HCT116 (cell line): ENCODE data around the gene GABRR2. TPM values are rescaled to one million over a fixed set of nuclear protein-coding genes. Genes with fewer than 3 reads are reported as not detected.

Experiments used
- ATAC-seq: fragments of 200-7000 bp; cut with Tn5 transposase; 2 replicates; pipeline ENCODE4 v1.9.1; 2020; ENCODE audit warnings: mild to moderate bottlenecking, moderate library complexity
- BruUV-seq: library from RNA; stranded (reverse); fragments of 400-500 nt; replicated peaks from 2 replicates; lab custom pipeline; 2021; lab: Mats Ljungman, UMichigan
- CTCF ChIA-PET: fragments of 300-600 bp; sonication (Branson Sonifier 250); formaldehyde crosslinking; loops from one replicate; lab custom pipeline; 2021; ENCODE audit warnings: antibody characterized with exemption; lab: Charles Lee
- POLR2A ChIA-PET: fragments of 300-600, 350-600 bp; sonication (Branson Sonifier 250); formaldehyde crosslinking; loops from one replicate; lab custom pipeline; 2021; ENCODE audit warnings: antibody characterized with exemption; lab: Charles Lee
- RAD21 ChIA-PET, 2 experiments: fragments of 300-600 bp; sonication (Branson Sonifier 250); formaldehyde crosslinking; loops; one replicate each; lab custom pipeline; 2023; ENCODE audit warnings: low total read pairs in 2 of 2; ENCODE audit not compliant: uncharacterized antibody in 2 of 2, unreplicated experiment in 2 of 2, low non-redundant PET in 1 of 2; lab: Charles Lee
- DNase-seq: peaks from one replicate; pipeline ENCODE4 v3.0.0-alpha.2; 2010; ENCODE audit warnings: low read depth, low spot score
- H2AFZ ChIP-seq: fragments of 200-600 bp; shearing (Covaris generic), sonication (generic); 2 replicates; pipeline ENCODE4 v1.6.1; 2017; ENCODE audit warnings: low read depth, mixed run types, mixed read lengths, antibody characterized with exemption, low read length; ENCODE audit not compliant: poor library complexity, severe bottlenecking
- H3K27ac ChIP-seq: 2 replicates; pipeline ENCODE4 v1.5.1; 2012; ENCODE audit warnings: low read depth, low read length
- H3K27me3 ChIP-seq: fragments of 200-600 bp; sonication (generic); 2 replicates; pipeline ENCODE4 v1.6.1; 2016; ENCODE audit warnings: mixed run types, low read length, mixed read lengths; ENCODE audit not compliant: insufficient read depth
- H3K36me3 ChIP-seq, 2 experiments: fragments of 200-500 bp in 1 of 2; fragments of 200-600 bp in 1 of 2; sonication (Bioruptor generic) in 1 of 2; sonication (generic) in 1 of 2; 2 replicates each; pipeline versions ENCODE4 v1.5.1 to v1.6.1; 2014 to 2016; ENCODE audit warnings: low read length in 2 of 2, inconsistent platforms in 1 of 2, mixed read lengths in 1 of 2, mixed run types in 1 of 2; ENCODE audit not compliant: insufficient read depth in 2 of 2, control insufficient read depth in 1 of 2
- H3K4me1 ChIP-seq, 2 experiments: fragments of 200-600 bp in 1 of 2; sonication (generic) in 1 of 2; 2 replicates each; pipeline versions ENCODE4 v1.5.1 to v1.6.1; 2012 to 2017; ENCODE audit warnings: low read length in 2 of 2, inconsistent platforms in 1 of 2, mild to moderate bottlenecking in 1 of 2, mixed read lengths in 1 of 2, mixed run types in 1 of 2, moderate library complexity in 1 of 2; ENCODE audit not compliant: insufficient read depth in 2 of 2, control insufficient read depth in 1 of 2
- H3K4me2 ChIP-seq: fragments of 200-600 bp; sonication (generic); 2 replicates; pipeline ENCODE4 v1.6.1; 2017; ENCODE audit warnings: mixed run types, low read length, mixed read lengths
- H3K4me3 ChIP-seq, 2 experiments: fragments of 200-600 bp in 1 of 2; sonication (generic) in 1 of 2; replicated peaks in 1 of 2; 2 replicates each; pipeline ENCODE4 v1.5.1; 2011 to 2016; ENCODE audit warnings: low read length in 2 of 2, control low read depth in 1 of 2, low read depth in 1 of 2, mild to moderate bottlenecking in 1 of 2, mixed read lengths in 1 of 2, mixed run types in 1 of 2
- H3K79me2 ChIP-seq: fragments of 200-600 bp; sonication (generic); 2 replicates; pipeline ENCODE4 v1.6.1; 2017; ENCODE audit warnings: mild to moderate bottlenecking, mixed run types, low read length, moderate library complexity, mixed read lengths; ENCODE audit not compliant: insufficient read depth
- H3K9ac ChIP-seq: fragments of 200-600 bp; sonication (generic); 2 replicates; pipeline ENCODE4 v1.6.1; 2016; ENCODE audit warnings: low read length, mixed read lengths
- H3K9me2 ChIP-seq: fragments of 200-600 bp; sonication (generic), shearing (Covaris generic); 2 replicates; pipeline ENCODE4 v1.6.1; 2017; ENCODE audit warnings: mixed run types, mild to moderate bottlenecking, moderate library complexity; ENCODE audit not compliant: insufficient read depth
- H3K9me3 ChIP-seq, 2 experiments: fragments of 200-500 bp in 1 of 2; fragments of 200-600 bp in 1 of 2; sonication (Bioruptor generic) in 1 of 2; sonication (generic) in 1 of 2; 2 replicates each; pipeline ENCODE4 v1.6.1; 2014 to 2017; ENCODE audit warnings: low read length in 2 of 2, mixed read lengths in 2 of 2, inconsistent platforms in 1 of 2, low read depth in 1 of 2, mild to moderate bottlenecking in 1 of 2, mixed run types in 1 of 2, moderate library complexity in 1 of 2; ENCODE audit not compliant: control insufficient read depth in 1 of 2, insufficient read depth in 1 of 2
- H4K20me1 ChIP-seq: fragments of 200-600 bp; sonication (generic), shearing (Covaris generic); 2 replicates; pipeline ENCODE4 v1.6.1; 2017; ENCODE audit warnings: mixed run types, mild to moderate bottlenecking, moderate library complexity; ENCODE audit not compliant: insufficient read depth
- EGR1 ChIP-seq: IDR thresholded peaks from 2 replicates; pipeline ENCODE4 v1.6.1; 2012; ENCODE audit warnings: low read depth
- ELF1 ChIP-seq: IDR thresholded peaks from 2 replicates; pipeline ENCODE4 v1.6.1; 2012; ENCODE audit warnings: low read depth, borderline replicate concordance
- EZH2 ChIP-seq: fragments of 200-600 bp; sonication (generic); IDR thresholded peaks from 2 replicates; pipeline ENCODE4 v1.6.1; 2017; ENCODE audit warnings: antibody characterized with exemption, mixed run types
- EZH2phosphoT487 ChIP-seq: fragments of 200-600 bp; IDR thresholded peaks from 2 replicates; pipeline ENCODE4 v1.6.1; 2018; ENCODE audit warnings: antibody characterized with exemption, borderline replicate concordance
- JUND ChIP-seq: IDR thresholded peaks from 2 replicates; pipeline ENCODE4 v1.6.1; 2012
- POLR2AphosphoS5 ChIP-seq: IDR thresholded peaks from 2 replicates; pipeline ENCODE4 v1.6.1; 2011; ENCODE audit warnings: mild to moderate bottlenecking, low read depth, low read length, moderate library complexity
- RAD21 ChIP-seq: IDR thresholded peaks from 2 replicates; pipeline ENCODE4 v1.6.1; 2012; ENCODE audit warnings: low read depth, mild to moderate bottlenecking
- SP1 ChIP-seq: IDR thresholded peaks from 2 replicates; pipeline ENCODE4 v1.6.1; 2012; ENCODE audit warnings: low read depth
- SRF ChIP-seq: IDR thresholded peaks from 2 replicates; pipeline ENCODE4 v1.6.1; 2012; ENCODE audit warnings: low read depth
- intact Hi-C: fragments of 100-400 bp; cut with micrococcal nuclease; formaldehyde crosslinking; loops from 2 replicates; pipeline ENCODE4 v1.10.0; 2022
- total RNA-seq: library from RNA; stranded (reverse); gene quantifications from one replicate; pipeline ENCODE4 v1.2.1, GENCODE V29; 2021; ENCODE audit not compliant: unreplicated experiment
- TF ChIP-seq, protein P1 (sequence below): IDR thresholded peaks from 2 replicates; pipeline ENCODE4 v1.6.1; 2012
- TF ChIP-seq, protein P2 (sequence below): IDR thresholded peaks from 2 replicates; pipeline ENCODE4 v1.6.1; 2011; ENCODE audit warnings: mild to moderate bottlenecking, low read length, moderate library complexity; ENCODE audit not compliant: insufficient replicate concordance; ENCODE audit errors: extremely low read depth
- TF ChIP-seq, protein P3 (sequence below), 3 experiments: fragments of 200-600 bp in 1 of 3; sonication (generic) in 1 of 3; IDR thresholded peaks in 2 of 3; conservative IDR thresholded peaks in 1 of 3; 2 replicates each; pipeline ENCODE4 v1.5.1; 2012 to 2017; ENCODE audit warnings: low read depth in 2 of 3, low read length in 2 of 3, antibody characterized with exemption in 1 of 3, borderline replicate concordance in 1 of 3, control low read depth in 1 of 3, mild to moderate bottlenecking in 1 of 3, mixed read lengths in 1 of 3, mixed run types in 1 of 3, moderate library complexity in 1 of 3; ENCODE audit not compliant: insufficient read depth in 1 of 3

GABRR2 gene
- total RNA-seq, 1 experiment from 2014 or later: 0.57 TPM

DNA sequence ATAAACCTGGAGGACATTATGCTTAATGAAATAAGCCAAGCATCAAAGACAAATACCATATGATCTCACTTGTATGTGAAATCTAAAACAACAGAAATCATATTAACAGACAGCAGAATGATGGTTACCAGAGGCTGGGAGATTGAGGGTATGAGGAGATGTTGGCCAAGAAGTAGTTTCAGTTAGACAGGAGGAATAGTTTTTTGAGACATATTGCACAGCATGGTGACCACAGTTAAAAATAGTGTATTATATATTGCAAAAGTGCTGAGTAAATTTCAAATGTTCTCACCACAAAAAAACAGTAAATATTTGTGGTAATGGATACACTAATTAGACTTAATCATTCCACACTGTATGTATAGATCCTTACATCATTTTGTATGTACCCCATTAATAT is 99.7 kb downstream of the GABRR2 start:
- Histone ChIP-seq H3K36me3 (no peaks in the 10 kb centered on the region), H2AFZ (no peak overlapping the region), H3K4me3 (no peak overlapping the region), H3K4me2 (no peak overlapping the region), H3K4me1 (no peaks in the 10 kb centered on the region), H4K20me1 (no peaks in the 10 kb centered on the region), H3K79me2 (no peaks in the 10 kb centered on the region), H3K27me3 (0 out of 2 replicates have a peak, but pooled peaks cover 3% of the 10 kb centered on the region), H3K27ac (no peak overlapping the region), H3K9ac (no peak overlapping the region), H3K9me2 (no peaks in the 10 kb centered on the region), H3K9me3 (no peaks in the 10 kb centered on the region)
- no peak for ATAC-seq
- ChIA-PET POLR2A (no interaction called here), CTCF (no interaction called here), RAD21 (no interaction called here)
- intact Hi-C loops: no loop called here
- no TSS peak for BruUV-seq
- no peak for DNase-seq
- TF ChIP-seq, protein P1, sequence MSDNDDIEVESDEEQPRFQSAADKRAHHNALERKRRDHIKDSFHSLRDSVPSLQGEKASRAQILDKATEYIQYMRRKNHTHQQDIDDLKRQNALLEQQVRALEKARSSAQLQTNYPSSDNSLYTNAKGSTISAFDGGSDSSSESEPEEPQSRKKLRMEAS: no peak
- TF ChIP-seq POLR2AphosphoS5: no peak

DNA sequence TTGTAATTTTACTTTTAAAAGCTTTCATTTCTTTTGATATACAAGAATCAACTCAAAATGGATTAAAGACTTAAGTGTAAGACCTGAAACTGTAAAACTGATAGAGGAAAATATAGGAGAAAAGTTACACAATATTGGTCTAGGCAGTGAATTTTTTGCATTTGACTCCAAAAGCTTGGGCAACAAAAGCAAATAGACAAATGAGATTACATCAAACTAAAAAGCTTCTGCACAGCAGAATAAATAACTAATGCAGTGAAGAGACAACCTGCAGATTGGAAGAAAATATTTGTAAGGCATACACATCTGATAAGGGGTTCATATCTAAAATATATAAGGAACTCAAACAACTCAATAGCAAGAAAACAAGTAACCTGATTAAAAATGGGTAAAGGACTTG is 100.9 kb downstream of the GABRR2 start:
- Histone ChIP-seq H3K4me1 (no peaks in the 10 kb centered on the region), H3K27ac (no peak overlapping the region), H3K27me3 (0 out of 2 replicates have a peak, but pooled peaks cover 3% of the 10 kb centered on the region), H3K79me2 (no peaks in the 10 kb centered on the region), H3K9me3 (no peaks in the 10 kb centered on the region), H3K4me2 (no peak overlapping the region), H3K4me3 (no peak overlapping the region), H2AFZ (no peak overlapping the region), H3K36me3 (no peaks in the 10 kb centered on the region), H3K9me2 (no peaks in the 10 kb centered on the region), H3K9ac (no peak overlapping the region), H4K20me1 (no peaks in the 10 kb centered on the region)
- CTCF ChIA-PET: no interaction called here
- DNase-seq: no peak
- intact Hi-C loops: no loop called here
- POLR2A ChIA-PET: no interaction called here
- BruUV-seq: no TSS peak
- ATAC-seq: no peak
- RAD21 ChIA-PET: no interaction called here
- TF ChIP-seq SP1: no peak
- TF ChIP-seq SRF: no peak
- TF ChIP-seq EZH2phosphoT487: no peak
- TF ChIP-seq EGR1: no peak
- no peak for TF ChIP-seq POLR2AphosphoS5
- no peak for TF ChIP-seq RAD21
- no peak for TF ChIP-seq ELF1
- TF ChIP-seq, protein P1: no peak
- TF ChIP-seq, protein P2, sequence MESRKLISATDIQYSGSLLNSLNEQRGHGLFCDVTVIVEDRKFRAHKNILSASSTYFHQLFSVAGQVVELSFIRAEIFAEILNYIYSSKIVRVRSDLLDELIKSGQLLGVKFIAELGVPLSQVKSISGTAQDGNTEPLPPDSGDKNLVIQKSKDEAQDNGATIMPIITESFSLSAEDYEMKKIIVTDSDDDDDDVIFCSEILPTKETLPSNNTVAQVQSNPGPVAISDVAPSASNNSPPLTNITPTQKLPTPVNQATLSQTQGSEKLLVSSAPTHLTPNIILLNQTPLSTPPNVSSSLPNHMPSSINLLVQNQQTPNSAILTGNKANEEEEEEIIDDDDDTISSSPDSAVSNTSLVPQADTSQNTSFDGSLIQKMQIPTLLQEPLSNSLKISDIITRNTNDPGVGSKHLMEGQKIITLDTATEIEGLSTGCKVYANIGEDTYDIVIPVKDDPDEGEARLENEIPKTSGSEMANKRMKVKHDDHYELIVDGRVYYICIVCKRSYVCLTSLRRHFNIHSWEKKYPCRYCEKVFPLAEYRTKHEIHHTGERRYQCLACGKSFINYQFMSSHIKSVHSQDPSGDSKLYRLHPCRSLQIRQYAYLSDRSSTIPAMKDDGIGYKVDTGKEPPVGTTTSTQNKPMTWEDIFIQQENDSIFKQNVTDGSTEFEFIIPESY: no peak
- TF ChIP-seq, protein P3, sequence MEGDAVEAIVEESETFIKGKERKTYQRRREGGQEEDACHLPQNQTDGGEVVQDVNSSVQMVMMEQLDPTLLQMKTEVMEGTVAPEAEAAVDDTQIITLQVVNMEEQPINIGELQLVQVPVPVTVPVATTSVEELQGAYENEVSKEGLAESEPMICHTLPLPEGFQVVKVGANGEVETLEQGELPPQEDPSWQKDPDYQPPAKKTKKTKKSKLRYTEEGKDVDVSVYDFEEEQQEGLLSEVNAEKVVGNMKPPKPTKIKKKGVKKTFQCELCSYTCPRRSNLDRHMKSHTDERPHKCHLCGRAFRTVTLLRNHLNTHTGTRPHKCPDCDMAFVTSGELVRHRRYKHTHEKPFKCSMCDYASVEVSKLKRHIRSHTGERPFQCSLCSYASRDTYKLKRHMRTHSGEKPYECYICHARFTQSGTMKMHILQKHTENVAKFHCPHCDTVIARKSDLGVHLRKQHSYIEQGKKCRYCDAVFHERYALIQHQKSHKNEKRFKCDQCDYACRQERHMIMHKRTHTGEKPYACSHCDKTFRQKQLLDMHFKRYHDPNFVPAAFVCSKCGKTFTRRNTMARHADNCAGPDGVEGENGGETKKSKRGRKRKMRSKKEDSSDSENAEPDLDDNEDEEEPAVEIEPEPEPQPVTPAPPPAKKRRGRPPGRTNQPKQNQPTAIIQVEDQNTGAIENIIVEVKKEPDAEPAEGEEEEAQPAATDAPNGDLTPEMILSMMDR (IDR thresholded peaks at IDR 0.05 in 2 of 3, conservative IDR thresholded peaks at IDR 0.05 in 1 of 3; ENCODE audit: borderline replicate concordance in 1 of 3, insufficient read depth in 1 of 3, low read depth in 2 of 3, low read length in 2 of 3): no peak
- no peak for TF ChIP-seq EZH2
- TF ChIP-seq JUND: no peak
